LNCAP (cell line): Measurements from ENCODE around the gene SCFD2.

Experiments
- CTCF ChIP-seq: fragments of 450-650 bp; IDR thresholded peaks from 2 replicates; pipeline ENCODE4 v1.5.1; 2017; ENCODE audit warnings: mild to moderate bottlenecking

Gene SCFD2

GRCh38 chr4:52947401-52948056 is 418.3 kb downstream of the SCFD2 start:
- TF ChIP-seq CTCF: no peak

GRCh38 chr4:52946855-52947254 is 419.0 kb downstream of the SCFD2 start:
- TF ChIP-seq CTCF: no peak

DNA sequence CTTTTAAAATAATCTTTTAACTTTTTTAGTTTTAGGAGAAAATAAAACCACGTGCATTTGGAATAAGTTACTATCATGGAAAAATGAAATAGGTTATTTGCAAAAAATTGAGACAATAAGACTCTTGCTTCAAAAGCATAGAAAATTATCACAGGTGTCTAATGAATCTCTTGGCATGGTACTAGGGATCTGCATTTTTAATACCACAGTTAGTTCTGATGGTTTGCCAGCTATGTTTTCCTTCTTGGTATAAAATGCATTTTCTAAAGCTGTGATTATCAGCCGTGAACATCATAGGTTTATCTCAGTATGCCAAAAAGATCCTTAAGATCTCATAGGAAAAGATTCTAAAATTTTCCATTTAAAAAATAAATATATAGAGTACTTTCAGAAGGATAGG is 419.9 kb downstream of the SCFD2 start:
- TF ChIP-seq CTCF: no peak

DNA sequence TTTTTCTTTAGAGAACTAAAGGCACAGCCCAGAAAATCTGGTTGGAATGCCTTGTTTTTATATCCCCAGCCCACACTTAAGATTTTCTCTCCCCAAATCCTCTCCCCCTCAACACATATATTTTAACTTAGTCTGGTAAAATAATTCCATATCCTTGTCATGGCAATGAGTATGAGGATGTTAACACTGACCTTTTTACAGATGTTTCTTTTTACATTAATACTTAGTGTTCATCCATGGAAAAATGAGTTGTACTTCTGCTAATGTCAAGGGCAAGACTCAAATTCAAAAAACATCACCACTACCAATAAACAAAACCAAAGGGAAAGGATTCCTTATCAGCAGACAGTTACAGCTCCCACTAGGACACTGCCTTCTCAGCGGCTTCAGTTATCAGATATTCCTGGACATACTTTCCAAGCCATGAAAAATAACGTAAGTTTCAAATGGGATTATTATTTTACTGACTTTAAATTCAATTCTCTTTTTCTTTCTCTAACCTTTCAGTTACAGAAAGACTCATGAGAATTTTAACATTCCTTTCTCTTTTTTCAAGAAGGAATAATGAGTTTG is 420.4 kb downstream of the SCFD2 start:
- no peak for TF ChIP-seq CTCF

DNA sequence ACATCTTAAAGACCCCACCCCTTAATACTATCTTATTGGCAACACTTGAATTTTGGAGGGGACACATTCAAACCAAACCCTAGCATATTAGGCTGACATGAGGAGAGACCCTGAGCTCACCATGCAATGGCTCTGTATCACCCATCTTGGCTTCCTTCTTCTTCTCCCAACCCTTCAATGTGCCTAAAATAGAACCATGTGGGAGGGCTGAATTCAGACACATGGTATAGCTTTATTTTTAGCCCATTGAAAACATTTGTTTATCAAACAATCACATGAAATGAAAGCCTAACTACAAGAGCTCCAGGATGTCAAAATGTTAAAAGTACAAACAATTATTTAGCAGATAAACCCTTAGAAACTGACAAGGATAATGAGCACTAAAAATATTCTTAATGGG is 422.2 kb downstream of the SCFD2 start:
- TF ChIP-seq CTCF: no peak

GRCh38 chr4:52942936-52943335 is 422.9 kb downstream of the SCFD2 start:
- TF ChIP-seq CTCF: no peak

- no peak for TF ChIP-seq CTCF
These were observed 424.4 kb downstream of the SCFD2 start for GRCh38 chr4:52941450-52941849.

DNA sequence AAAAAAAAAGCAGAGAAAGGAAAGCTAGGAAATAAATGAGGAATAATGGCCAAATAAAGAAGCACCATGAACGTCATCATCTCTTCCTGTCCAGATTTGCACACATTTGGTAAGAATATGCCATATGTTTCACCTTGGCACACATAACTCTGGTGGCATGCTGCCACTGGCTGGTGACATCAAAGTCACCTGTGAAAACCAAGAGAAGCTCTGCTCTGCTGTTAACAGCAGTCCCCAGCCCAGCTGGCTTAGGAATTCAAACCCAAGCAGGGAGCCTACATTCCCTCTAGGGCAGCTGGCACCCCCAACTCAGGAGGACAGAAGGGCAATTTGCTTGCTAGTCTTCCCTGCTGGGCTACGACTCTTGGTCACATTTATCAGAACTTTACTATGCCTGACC is 426.1 kb downstream of the SCFD2 start:
- no peak for TF ChIP-seq CTCF
